CD4-positive, alpha-beta T cell treated with Interleukin-15 for 4 hours (primary cell): ENCODE data around the gene SEPTIN8.

ENCODE experiments used
- DNase-seq: peaks from one replicate; pipeline ENCODE4 v3.0.0-alpha.2; 2020; ENCODE audit warnings: low spot score

The SEPTIN8 gene

GRCh38 chr5:132764671-132765238 is 12.3 kb downstream of the SEPTIN8 start:
- DNase-seq: no peak

- no peak for DNase-seq
These were observed 13.0 kb downstream of the SEPTIN8 start for GRCh38 chr5:132764051-132764450.

- no peak for DNase-seq
These were observed 13.6 kb downstream of the SEPTIN8 start for GRCh38 chr5:132763181-132764036.

GRCh38 chr5:132762246-132763000 is 14.6 kb downstream of the SEPTIN8 start:
- DNase-seq: no peak

GRCh38 chr5:132761321-132762240 is 15.5 kb downstream of the SEPTIN8 start:
- no peak for DNase-seq

- DNase-seq: no peak
These were observed 16.3 kb downstream of the SEPTIN8 start for GRCh38 chr5:132760601-132761317.

GRCh38 chr5:132760049-132760420 is 17.0 kb downstream of the SEPTIN8 start:
- no peak for DNase-seq

GRCh38 chr5:132759114-132760048 is 17.7 kb downstream of the SEPTIN8 start:
- DNase-seq: no peak

- DNase-seq: no peak
These were observed 18.6 kb downstream of the SEPTIN8 start for GRCh38 chr5:132758451-132758850.

- no peak for DNase-seq
These were observed 20.5 kb downstream of the SEPTIN8 start for GRCh38 chr5:132756542-132756941.

GRCh38 chr5:132754947-132755346 is 22.1 kb downstream of the SEPTIN8 start:
- DNase-seq: no peak

- no peak for DNase-seq
These were observed 22.9 kb downstream of the SEPTIN8 start for GRCh38 chr5:132754111-132754510.

- no peak for DNase-seq
These were observed 23.7 kb downstream of the SEPTIN8 start for GRCh38 chr5:132753135-132753987.

GRCh38 chr5:132752581-132753125 is 24.4 kb downstream of the SEPTIN8 start:
- DNase-seq: no peak

- no peak for DNase-seq
These were observed 25.0 kb downstream of the SEPTIN8 start for GRCh38 chr5:132751971-132752580.

GRCh38 chr5:132751444-132751843 is 25.6 kb downstream of the SEPTIN8 start:
- peak; percentile 10 for DNase-seq

- DNase-seq: no peak
These were observed 26.4 kb downstream of the SEPTIN8 start for GRCh38 chr5:132750471-132751230.

- DNase-seq: no peak
These were observed 27.5 kb downstream of the SEPTIN8 start for GRCh38 chr5:132749506-132749905.
